Stimulated activated naive CD8-positive, alpha-beta T cell treated with anti-CD3 and anti-CD28 coated beads, Interleukin-15, Interleukin-2, amounts not matched to agents 100 ng/mL and 50 ng/mL, for 24 hours (primary cell): ENCODE data around the gene XRCC6.
A peak's percentile ranks its signal among the peaks of the same experiment; 100 is the strongest.
"Not testable (repeated sequence)": the region's sequence is repeated elsewhere in the genome, so short reads cannot be mapped to it uniquely, and the experiment has no call there.

Experiments
- H3K27ac Mint-ChIP-seq: one replicate; pipeline ENCODE4 v1.8.0; 2021; ENCODE audit warnings: mild to moderate bottlenecking, mixed read lengths
- H3K27me3 Mint-ChIP-seq: one replicate; pipeline ENCODE4 v1.8.0; 2021; ENCODE audit warnings: mixed read lengths
- H3K36me3 Mint-ChIP-seq: one replicate; pipeline ENCODE4 v1.8.0; 2021; ENCODE audit warnings: low read depth, mixed read lengths
- H3K4me1 Mint-ChIP-seq: one replicate; pipeline ENCODE4 v1.8.0; 2021; ENCODE audit warnings: low read depth, mixed read lengths
- H3K4me3 Mint-ChIP-seq: one replicate; pipeline ENCODE4 v1.8.0; 2021; ENCODE audit warnings: mild to moderate bottlenecking, mixed read lengths
- H3K9me3 Mint-ChIP-seq: one replicate; pipeline ENCODE4 v1.8.0; 2021; ENCODE audit warnings: mixed read lengths

Gene XRCC6

DNA sequence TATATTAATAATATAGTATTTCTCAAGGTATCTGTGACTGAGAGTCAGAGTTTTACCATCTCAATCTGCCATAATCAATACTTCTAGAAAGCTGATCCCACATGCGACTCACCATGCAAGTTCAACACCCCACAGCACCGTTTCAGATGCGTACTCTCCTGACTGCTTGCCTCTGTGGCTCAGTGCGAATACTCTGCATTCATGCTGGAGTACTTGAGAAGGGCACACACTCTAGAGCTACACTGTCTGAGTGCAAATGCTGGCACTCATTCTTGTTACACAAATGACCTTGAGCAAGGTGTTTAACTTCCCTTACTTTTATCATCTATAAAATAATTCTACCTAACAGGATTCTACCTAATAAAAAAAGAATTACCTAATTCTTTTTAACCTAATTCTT is 55.0 kb downstream of the XRCC6 start:
- Mint-ChIP-seq H3K27ac (no peak overlapping the region), H3K27me3 (no peaks in the 10 kb centered on the region), H3K9me3 (no peaks in the 10 kb centered on the region), H3K4me1 (peaks cover 12% of the 10 kb centered on the region), H3K36me3 (peaks cover 70% of the 10 kb centered on the region), H3K4me3 (no peak overlapping the region)

DNA sequence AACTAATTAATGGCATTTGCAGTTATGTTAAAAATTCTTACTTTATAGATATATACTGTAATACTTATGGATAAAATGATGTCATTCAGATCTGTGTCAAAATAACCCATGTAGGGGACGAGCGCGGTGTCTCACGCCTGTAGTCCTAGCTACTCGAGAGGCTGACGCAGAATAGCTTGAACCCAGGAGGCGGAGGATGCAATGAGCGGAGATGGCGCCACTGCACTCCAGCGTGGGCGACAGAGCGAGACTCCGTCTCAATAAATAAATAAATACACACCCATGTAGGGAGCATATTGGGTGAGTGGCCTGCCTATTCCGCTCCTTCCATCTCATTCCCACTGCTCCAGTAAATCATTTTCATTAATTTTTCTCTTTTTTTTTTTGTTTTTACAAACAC is 60.5 kb downstream of the XRCC6 start:
- Mint-ChIP-seq H3K4me1 (peaks cover 29% of the 10 kb centered on the region), H3K27me3 (no peaks in the 10 kb centered on the region), H3K4me3 (peak overlapping the region; percentile 99), H3K36me3 (peaks cover 47% of the 10 kb centered on the region), H3K27ac (peak overlapping the region; percentile 96), H3K9me3 (no peaks in the 10 kb centered on the region)

DNA sequence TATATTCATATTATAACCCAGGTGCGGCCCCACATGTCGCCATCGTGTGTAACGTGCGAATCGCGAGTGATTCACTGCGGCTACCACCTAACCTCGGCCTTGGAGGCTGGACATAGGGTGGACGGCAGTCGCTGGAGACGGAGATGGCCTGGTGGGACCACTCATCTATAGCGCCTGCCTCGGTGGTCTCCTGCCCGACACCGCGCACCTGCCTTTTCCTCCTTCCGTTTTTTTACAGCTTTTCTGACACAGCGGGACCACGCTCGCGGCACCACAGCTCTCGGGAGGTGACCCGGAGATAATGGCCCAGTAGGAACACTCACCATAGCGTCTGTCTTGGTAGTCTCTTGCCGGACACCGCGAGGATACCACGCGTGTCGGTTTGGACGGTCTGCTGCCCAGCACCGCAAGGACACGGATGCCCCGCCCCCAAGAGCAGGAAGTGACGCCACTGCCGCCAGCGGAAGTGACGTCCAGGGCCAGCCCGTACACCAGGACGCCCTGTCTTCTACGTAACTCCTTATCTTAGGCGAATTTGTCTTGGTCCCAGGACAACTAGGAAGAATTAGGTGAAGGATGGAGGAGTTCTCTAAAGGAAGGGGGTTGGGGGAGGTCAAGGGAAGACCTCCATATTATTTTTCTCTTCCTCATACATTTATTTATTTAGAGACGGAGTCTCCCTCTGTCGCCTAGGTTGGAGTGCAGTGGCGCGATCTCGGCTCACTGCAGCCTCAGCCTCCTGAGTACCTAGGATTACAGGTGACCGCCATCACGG is 61.1 kb downstream of the XRCC6 start:
- Mint-ChIP-seq H3K9me3 (no peaks in the 10 kb centered on the region), H3K27me3 (no peaks in the 10 kb centered on the region), H3K27ac (peak overlapping the region; percentile 96), H3K4me3 (peak overlapping the region; percentile 99), H3K4me1 (peaks cover 30% of the 10 kb centered on the region), H3K36me3 (peaks cover 44% of the 10 kb centered on the region)

- Mint-ChIP-seq H3K9me3 (no peaks in the 10 kb centered on the region), H3K27ac (peak overlapping the region; percentile 96), H3K4me1 (peaks cover 38% of the 10 kb centered on the region), H3K4me3 (peak overlapping the region; percentile 99), H3K27me3 (no peaks in the 10 kb centered on the region), H3K36me3 (peaks cover 46% of the 10 kb centered on the region)
Observed at GRCh38 chr22:41683052-41683451, 62.0 kb downstream of the XRCC6 start.

DNA sequence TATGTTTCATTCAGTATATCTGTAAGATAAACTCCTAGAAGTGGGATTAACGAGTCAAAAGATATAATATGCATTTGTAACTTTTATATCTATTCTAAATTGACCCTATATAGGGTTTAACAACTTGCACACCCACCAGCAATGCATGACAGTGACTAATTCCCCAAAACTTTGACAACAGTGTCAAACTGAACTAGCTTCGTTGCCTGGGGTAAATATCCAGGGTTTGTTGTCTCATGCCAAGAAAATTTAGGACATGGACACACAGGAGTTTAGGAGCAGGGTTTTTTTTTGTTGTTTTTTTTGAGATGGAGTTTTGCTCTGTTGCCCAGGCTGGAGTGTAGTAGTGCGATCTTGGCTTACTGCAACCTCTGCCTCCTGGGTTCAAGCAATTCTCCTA is 62.5 kb downstream of the XRCC6 start:
- H3K4me3 Mint-ChIP-seq, result peak overlapping the region; percentile 99
- peaks cover 46% of the 10 kb centered on the region for H3K36me3 Mint-ChIP-seq
- peaks cover 35% of the 10 kb centered on the region for H3K4me1 Mint-ChIP-seq
- no peaks in the 10 kb centered on the region for H3K27me3 Mint-ChIP-seq
- no peaks in the 10 kb centered on the region for H3K9me3 Mint-ChIP-seq
- H3K27ac Mint-ChIP-seq, result peak overlapping the region; percentile 96

DNA sequence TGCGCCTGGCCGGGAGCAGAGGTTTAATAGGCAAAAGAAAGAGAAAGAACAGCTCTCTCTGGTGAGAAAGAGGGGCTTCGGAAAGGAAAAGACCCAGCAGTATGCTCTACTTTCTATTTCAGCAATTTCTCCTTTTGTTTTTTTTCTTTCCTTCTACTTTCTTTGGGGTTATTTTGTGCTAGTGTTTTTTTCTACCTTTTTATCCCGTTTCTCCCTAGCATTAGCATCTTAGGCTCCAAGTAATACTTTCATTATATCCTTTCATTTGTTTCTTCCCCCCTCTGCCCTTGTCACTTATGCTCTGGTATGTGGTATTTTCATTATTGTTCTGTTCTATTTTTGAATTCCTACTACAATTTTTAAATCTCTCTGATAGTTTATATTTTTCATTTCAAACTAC is 63.1 kb downstream of the XRCC6 start:
- no peak overlapping the region for H3K4me3 Mint-ChIP-seq
- H3K27ac Mint-ChIP-seq, result peak overlapping the region; percentile 96

GRCh38 chr22:41686890-41687289 is 65.8 kb downstream of the XRCC6 start:
- peak overlapping the region; percentile 97 for H3K4me3 Mint-ChIP-seq

More for the DNA sequence above, 63.1 kb downstream of the XRCC6 start:
- Mint-ChIP-seq H3K9me3 (no peaks in the 10 kb centered on the region), H3K36me3 (peaks cover 46% of the 10 kb centered on the region), H3K4me1 (peaks cover 38% of the 10 kb centered on the region), H3K27me3 (no peaks in the 10 kb centered on the region)

GRCh38 chr22:41687901-41688364 is 66.8 kb downstream of the XRCC6 start:
- peaks cover 22% of the 10 kb centered on the region for H3K36me3 Mint-ChIP-seq
- H3K4me3 Mint-ChIP-seq, result peak overlapping the region; percentile 97
- H3K9me3 Mint-ChIP-seq, result no peaks in the 10 kb centered on the region
- peak overlapping the region; percentile 97 for H3K27ac Mint-ChIP-seq
- peaks cover 39% of the 10 kb centered on the region for H3K4me1 Mint-ChIP-seq
- no peaks in the 10 kb centered on the region for H3K27me3 Mint-ChIP-seq

More at GRCh38 chr22:41686890-41687289, 65.8 kb downstream of the XRCC6 start:
- Mint-ChIP-seq H3K36me3 (peaks cover 28% of the 10 kb centered on the region), H3K27ac (peak overlapping the region; percentile 97), H3K4me1 (peaks cover 43% of the 10 kb centered on the region)
- not testable (repeated sequence) for H3K27me3 Mint-ChIP-seq, H3K9me3 Mint-ChIP-seq

- H3K4me3 Mint-ChIP-seq, result peak within 1 kb of the TSS; percentile 97
- H3K36me3 Mint-ChIP-seq, result peaks cover 22% of the 10 kb centered on the region
- H3K27me3 Mint-ChIP-seq, result no peaks in the 10 kb centered on the region
- peak within 1 kb of the TSS; percentile 97 for H3K27ac Mint-ChIP-seq
- H3K9me3 Mint-ChIP-seq, result no peaks in the 10 kb centered on the region
- H3K4me1 Mint-ChIP-seq, result peaks cover 39% of the 10 kb centered on the region
Observed at GRCh38 chr22:41688365-41689211, 67.5 kb downstream of the XRCC6 start, which contains the start of gene SNU13. TSS of gene SNU13 (minus strand) at chr22:41688867. CDS start at chr22:41688796, 71 bp downstream.

GRCh38 chr22:41690476-41690875 is 69.4 kb downstream of the XRCC6 start:
- peaks cover 18% of the 10 kb centered on the region for H3K36me3 Mint-ChIP-seq
- H3K27ac Mint-ChIP-seq, result peak overlapping the region; percentile 49
- H3K4me1 Mint-ChIP-seq, result peaks cover 34% of the 10 kb centered on the region
- no peaks in the 10 kb centered on the region for H3K27me3 Mint-ChIP-seq
- no peaks in the 10 kb centered on the region for H3K9me3 Mint-ChIP-seq
- H3K4me3 Mint-ChIP-seq, result peak overlapping the region; percentile 67

DNA sequence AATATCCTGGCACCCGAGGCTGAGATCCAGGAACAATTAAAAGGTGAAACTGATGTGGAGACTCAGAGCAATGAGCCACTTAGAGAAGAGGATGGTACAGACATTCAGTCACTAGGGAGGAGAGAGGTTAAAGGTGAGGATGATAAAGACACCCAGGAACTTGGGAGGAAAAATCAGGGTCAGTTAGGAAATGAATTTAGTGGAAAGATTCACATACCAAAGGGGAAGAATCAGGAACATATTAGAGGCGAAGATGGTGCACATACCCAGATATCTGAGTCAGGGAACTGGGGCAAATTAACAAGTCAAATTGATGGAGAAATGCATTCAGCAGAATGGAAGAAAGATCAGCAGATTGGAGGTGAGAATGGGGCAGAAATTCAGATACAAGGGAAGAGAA is 74.1 kb downstream of the XRCC6 start:
- H3K9me3 Mint-ChIP-seq, result no peaks in the 10 kb centered on the region
- H3K4me1 Mint-ChIP-seq, result peaks cover 15% of the 10 kb centered on the region
- no peak overlapping the region for H3K27ac Mint-ChIP-seq
- no peaks in the 10 kb centered on the region for H3K27me3 Mint-ChIP-seq
- H3K36me3 Mint-ChIP-seq, result no peaks in the 10 kb centered on the region
- no peak overlapping the region for H3K4me3 Mint-ChIP-seq

DNA sequence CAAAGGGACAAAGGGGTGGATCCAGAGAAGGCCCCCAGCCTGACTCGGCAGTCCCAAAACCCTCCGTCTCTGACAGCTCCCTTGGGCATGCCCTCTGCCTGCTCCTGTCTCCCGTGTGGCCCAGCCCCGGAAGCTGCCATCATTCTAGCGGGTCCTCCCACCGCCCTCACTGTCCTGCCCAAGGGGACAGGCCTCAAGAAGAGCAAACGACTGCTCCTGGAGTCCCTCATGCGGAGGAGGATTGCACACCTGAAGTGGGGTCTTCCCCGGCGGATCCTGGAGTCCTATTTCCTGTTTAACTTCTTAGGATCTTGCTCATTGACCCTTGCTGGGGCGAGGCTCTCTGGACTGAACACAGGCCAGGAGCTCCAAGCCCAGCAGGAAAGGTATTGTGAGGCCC is 75.6 kb downstream of the XRCC6 start:
- Mint-ChIP-seq H3K9me3 (no peaks in the 10 kb centered on the region), H3K27ac (peak overlapping the region; percentile 37), H3K4me1 (peaks cover 10% of the 10 kb centered on the region), H3K27me3 (no peaks in the 10 kb centered on the region), H3K36me3 (no peaks in the 10 kb centered on the region), H3K4me3 (no peak overlapping the region)

DNA sequence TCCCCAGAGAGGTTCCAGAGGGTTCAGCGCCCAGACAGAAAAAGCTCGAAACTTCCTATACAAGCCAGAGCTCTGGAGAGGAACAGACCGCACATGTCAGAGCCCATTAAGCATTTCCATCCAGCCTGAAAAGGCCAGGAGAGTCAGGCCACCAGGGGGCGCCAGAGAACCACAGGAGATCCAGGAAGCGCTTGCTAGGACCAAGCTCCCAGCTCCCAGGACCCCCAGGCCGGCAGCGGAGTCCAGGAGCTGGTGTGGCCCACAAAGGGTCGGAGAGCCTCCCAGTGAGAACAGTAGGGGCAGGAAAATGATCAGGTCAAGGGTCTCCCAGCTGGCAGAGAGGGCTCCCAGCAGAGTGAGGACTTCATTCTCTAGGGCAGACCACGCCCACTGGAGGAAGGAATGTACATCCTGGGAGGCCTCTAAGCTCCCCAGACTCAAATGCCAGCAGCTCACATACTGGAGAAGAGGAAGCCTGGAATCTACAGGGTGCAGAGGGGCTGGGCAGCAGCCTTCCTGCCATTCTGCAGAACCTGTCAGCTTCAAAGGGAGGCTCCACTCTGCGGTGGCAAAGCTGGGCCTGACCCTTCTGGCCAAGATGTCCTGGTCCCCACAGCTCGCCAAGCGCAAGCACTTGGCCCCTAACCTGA is 76.2 kb downstream of the XRCC6 start:
- Mint-ChIP-seq H3K27me3 (no peaks in the 10 kb centered on the region), H3K27ac (peak overlapping the region; percentile 37), H3K4me3 (no peak overlapping the region), H3K4me1 (peaks cover 10% of the 10 kb centered on the region), H3K36me3 (no peaks in the 10 kb centered on the region), H3K9me3 (no peaks in the 10 kb centered on the region)

DNA sequence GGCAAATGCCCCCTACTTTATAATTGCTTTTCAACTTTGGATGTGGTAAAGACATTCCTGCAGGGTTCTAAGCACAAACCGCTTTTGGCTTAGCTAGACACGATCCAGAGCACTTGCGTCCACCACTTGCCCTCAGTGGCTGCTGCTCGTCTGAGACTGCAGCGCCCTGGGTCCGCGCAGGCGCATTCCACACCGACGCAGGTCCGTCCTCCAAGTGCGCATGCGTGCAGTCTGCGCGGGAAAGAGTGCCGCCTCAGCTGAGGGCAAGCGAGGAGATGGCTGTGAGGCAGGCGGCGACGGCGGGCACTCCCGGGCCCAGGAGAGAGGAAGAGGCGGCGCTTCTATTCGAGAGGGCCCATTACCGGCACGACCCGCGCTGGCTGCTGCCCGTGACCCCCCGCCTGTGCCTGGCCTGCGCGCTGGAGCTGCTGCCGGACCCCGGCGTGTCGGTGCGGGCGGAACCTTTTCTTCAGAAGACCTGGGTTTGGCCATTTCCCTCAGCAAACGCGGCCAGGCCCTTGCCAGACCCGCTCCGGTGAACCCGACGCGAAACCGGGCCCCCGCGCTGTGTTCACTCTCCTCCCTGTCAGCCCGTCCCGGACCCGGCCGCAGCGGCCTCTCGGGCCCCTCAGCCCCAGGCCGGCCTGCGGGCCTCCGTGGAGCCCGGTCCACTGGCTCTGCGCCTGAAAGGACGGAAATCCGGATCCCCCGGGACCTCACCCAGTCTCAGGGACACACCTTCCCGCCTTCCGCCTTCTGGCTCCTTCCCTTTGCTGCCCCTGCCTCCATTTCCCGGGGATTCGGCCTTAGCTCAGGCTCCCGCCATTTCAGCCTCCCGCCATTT is 78.4 kb downstream of the XRCC6 start, which contains the start of gene MEI1:
Gene MEI1, plus strand, starts transcription at position 240 of the 844 bp plus-strand sequence. Its CDS starts 36 bp downstream, at position 276.
- Mint-ChIP-seq H3K4me3 (peak within 1 kb of the TSS; percentile 68), H3K9me3 (no peaks in the 10 kb centered on the region), H3K27ac (peak within 1 kb of the TSS; percentile 85), H3K27me3 (no peaks in the 10 kb centered on the region), H3K36me3 (no peaks in the 10 kb centered on the region), H3K4me1 (peaks cover 10% of the 10 kb centered on the region)
